Activated B cell treated with CpG ODN at 0.5 μM for 24 hours (primary cell): ENCODE data around the gene SCYGR1. TPM values are rescaled to one million over a fixed set of nuclear protein-coding genes. Genes with fewer than 3 reads are reported as not detected.

ENCODE experiments used
- ATAC-seq: fragments of 200-7000 bp; cut with Tn5 transposase; one replicate; pipeline ENCODE4 v1.10.0; 2021; ENCODE audit warnings: low read depth, mild to moderate bottlenecking, moderate library complexity
- CTCF ChIA-PET: fragments of 350-600 bp; sonication (Branson Sonifier 250); formaldehyde crosslinking; loops from one replicate; lab custom pipeline; 2021; ENCODE audit warnings: antibody characterized with exemption; lab: Charles Lee
- POLR2A ChIA-PET: fragments of 350-600 bp; sonication (Branson Sonifier 250); formaldehyde crosslinking; loops from one replicate; lab custom pipeline; 2021; ENCODE audit warnings: antibody characterized with exemption; lab: Charles Lee
- DNase-seq: peaks from one replicate; pipeline ENCODE4 v3.0.0; 2022
- H3K27ac Mint-ChIP-seq: one replicate; pipeline ENCODE4 v1.8.0; 2020; ENCODE audit warnings: mixed read lengths
- H3K27me3 Mint-ChIP-seq: one replicate; pipeline ENCODE4 v1.8.0; 2021; ENCODE audit warnings: mixed read lengths
- H3K36me3 Mint-ChIP-seq: one replicate; pipeline ENCODE4 v1.8.0; 2021; ENCODE audit warnings: low read depth, mixed read lengths
- H3K4me1 Mint-ChIP-seq: one replicate; pipeline ENCODE4 v1.8.0; 2021; ENCODE audit warnings: mixed read lengths
- H3K4me3 Mint-ChIP-seq: one replicate; pipeline ENCODE4 v1.8.0; 2020; ENCODE audit warnings: mild to moderate bottlenecking, mixed read lengths
- H3K9me3 Mint-ChIP-seq: one replicate; pipeline ENCODE4 v1.8.0; 2020; ENCODE audit warnings: mixed read lengths
- intact Hi-C: fragments of 100-400 bp; cut with micrococcal nuclease; formaldehyde crosslinking; loops from one replicate; pipeline ENCODE4 v1.15.1; 2024
- total RNA-seq: library from RNA; stranded (reverse); gene quantifications from 2 replicates; pipeline ENCODE4 v1.2.3, GENCODE V29; 2022
- TF ChIP-seq, protein P1 (sequence below): fragments of 200-600 bp; IDR thresholded peaks from one replicate; pipeline ENCODE4 v1.8.0; 2022; ENCODE audit warnings: antibody characterized with exemption, mild to moderate bottlenecking

SCYGR1 gene
- total RNA-seq, 1 donor from 2014 or later: not detected

DNA sequence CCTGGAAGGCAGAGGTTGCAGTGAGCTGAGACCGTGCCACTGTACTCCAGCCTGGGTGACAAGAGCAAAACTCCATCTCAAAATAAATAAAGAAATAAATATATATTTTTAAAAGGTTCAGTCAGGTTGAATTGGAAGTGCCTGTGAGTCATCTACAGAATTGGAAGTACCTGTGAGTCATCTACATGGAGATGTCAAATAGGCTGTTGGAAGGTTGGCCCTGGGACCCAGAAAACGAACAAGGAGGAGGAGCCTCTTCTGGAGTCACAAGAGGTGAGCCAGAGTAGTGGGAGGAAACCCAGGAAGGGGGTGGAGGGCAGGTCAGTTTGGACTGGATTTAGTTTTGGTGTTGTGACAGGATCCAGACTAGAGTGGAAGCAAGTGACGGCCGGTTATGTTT lies 15.2 kb upstream of the SCYGR1 start:
- TF ChIP-seq, protein P1, sequence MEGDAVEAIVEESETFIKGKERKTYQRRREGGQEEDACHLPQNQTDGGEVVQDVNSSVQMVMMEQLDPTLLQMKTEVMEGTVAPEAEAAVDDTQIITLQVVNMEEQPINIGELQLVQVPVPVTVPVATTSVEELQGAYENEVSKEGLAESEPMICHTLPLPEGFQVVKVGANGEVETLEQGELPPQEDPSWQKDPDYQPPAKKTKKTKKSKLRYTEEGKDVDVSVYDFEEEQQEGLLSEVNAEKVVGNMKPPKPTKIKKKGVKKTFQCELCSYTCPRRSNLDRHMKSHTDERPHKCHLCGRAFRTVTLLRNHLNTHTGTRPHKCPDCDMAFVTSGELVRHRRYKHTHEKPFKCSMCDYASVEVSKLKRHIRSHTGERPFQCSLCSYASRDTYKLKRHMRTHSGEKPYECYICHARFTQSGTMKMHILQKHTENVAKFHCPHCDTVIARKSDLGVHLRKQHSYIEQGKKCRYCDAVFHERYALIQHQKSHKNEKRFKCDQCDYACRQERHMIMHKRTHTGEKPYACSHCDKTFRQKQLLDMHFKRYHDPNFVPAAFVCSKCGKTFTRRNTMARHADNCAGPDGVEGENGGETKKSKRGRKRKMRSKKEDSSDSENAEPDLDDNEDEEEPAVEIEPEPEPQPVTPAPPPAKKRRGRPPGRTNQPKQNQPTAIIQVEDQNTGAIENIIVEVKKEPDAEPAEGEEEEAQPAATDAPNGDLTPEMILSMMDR: no peak
- intact Hi-C loops: no loop called here
- ChIA-PET CTCF (no interaction called here), POLR2A (no interaction called here)
- Mint-ChIP-seq H3K27ac (no peak overlapping the region), H3K9me3 (no peaks in the 10 kb centered on the region), H3K4me1 (peaks cover 36% of the 10 kb centered on the region), H3K4me3 (no peak overlapping the region), H3K27me3 (no peaks in the 10 kb centered on the region), H3K36me3 (no peaks in the 10 kb centered on the region)
- DNase-seq (no peak), ATAC-seq (no peak)

DNA sequence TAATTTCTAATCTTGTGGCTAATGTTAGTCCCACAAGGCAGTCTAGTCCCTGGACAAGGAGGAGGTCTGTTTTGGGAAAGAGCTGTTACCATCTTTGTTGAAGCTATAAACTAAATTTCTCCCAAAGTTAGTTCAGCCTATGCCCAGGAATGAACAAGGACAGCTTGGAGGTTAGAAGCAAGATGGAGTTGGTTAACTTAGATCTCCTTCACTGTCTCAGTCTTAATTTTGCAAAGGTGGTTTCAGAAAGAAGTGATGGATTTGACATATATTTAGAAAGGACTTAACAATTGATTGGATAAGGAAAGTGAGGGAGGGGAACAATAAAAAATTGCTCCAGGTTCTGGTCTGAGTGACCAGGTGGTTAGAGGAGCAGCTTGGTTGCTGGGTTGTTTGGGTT lies 14.6 kb upstream of the SCYGR1 start:
- CTCF ChIA-PET: no interaction called here
- intact Hi-C loops: no loop called here

DNA sequence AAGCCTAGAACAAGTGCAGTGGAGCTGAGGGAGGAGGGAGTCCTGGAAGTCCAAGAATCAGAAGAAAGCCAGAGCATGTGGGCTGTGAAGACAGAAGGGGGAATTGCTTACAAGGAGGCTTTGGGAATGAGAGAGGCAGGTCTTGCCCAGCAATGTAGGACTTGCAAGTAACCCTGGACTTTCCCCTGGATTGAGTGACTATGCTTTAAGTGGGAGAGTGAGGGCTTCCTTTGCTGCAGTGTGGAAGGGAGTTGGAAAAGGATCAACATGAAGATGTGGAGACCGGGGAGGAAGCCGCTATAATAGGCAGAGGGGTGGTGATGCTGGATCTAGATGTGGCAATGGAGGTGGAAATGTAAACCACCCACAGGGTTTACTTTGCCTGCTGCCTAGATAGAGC lies 13.8 kb upstream of the SCYGR1 start:
- CTCF ChIA-PET: no interaction called here
- Mint-ChIP-seq H3K9me3 (no peaks in the 10 kb centered on the region), H3K36me3 (no peaks in the 10 kb centered on the region), H3K4me1 (peaks cover 40% of the 10 kb centered on the region), H3K4me3 (no peak overlapping the region), H3K27me3 (no peaks in the 10 kb centered on the region), H3K27ac (no peak overlapping the region)
- DNase-seq (no peak), ATAC-seq (no peak)
- intact Hi-C loops: no loop called here
- POLR2A ChIA-PET: no interaction called here
- TF ChIP-seq, protein P1: no peak

More for the DNA sequence above, 14.6 kb upstream of the SCYGR1 start:
- Mint-ChIP-seq H3K36me3 (no peaks in the 10 kb centered on the region), H3K27ac (no peak overlapping the region), H3K4me3 (no peak overlapping the region), H3K4me1 (peaks cover 42% of the 10 kb centered on the region), H3K27me3 (no peaks in the 10 kb centered on the region), H3K9me3 (no peaks in the 10 kb centered on the region)
- POLR2A ChIA-PET: no interaction called here
- ATAC-seq: no peak
- TF ChIP-seq, protein P1: no peak
- DNase-seq: no peak

DNA sequence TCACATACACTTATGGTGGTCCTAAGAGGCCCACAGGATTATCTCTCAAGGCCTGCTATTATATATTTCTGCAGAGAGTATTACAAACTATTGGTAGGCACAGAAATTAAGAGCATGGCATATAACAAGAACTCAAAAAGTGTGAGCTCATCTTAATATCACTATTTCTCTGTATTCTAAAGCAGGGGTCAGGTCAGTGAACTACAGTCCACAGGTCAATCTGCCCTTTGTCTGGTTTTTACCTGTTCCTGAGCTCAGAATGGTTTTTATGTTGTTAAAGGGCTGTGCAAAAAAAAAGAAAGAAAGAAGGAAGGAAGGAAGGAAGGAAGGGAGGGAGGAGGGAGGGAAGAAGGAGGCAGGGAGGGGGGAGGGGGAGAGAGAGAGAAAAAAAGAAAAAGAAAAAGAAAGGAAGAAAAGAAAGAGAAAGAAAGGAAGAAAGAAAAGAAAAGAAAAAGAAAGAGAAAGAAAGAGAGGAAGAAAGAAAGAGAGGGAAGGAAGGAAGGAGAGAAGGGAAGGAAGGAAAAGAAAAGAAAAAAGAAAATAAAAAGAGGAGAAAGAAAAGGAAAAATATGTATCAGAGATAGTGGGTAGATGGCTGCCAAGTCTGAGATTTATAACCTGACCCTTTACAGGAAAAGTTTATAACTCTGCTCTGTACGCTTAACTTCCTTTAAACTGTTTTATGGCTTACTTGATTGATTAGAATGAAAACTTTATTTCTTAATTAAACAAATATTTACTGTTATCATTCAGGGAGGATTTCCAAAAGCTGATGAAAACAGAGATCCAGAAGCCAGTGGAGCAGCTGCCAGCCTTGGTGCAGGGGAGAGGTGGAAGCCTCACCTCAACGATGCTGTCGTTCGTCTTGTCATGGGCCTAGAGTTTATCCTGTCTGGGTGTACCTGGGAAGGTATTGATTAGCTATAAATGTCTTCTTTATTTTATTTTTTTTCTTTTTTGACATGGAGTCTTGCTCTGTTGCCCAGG lies 11.2 kb upstream of the SCYGR1 start:
- Mint-ChIP-seq H3K4me1 (peaks cover 28% of the 10 kb centered on the region), H3K27ac (no peak overlapping the region), H3K4me3 (no peak overlapping the region), H3K27me3 (no peaks in the 10 kb centered on the region), H3K36me3 (no peaks in the 10 kb centered on the region), H3K9me3 (no peaks in the 10 kb centered on the region)
- DNase-seq (no peak), ATAC-seq (no peak)
- ChIA-PET POLR2A (interaction anchor here (0.8 to 1.1 kb wide), 2 partner anchors 12 to 23 kb away, joined by 3 read pairs; no protein-coding TSS in a partner anchor), CTCF (no interaction called here)
- intact Hi-C loops: no loop called here
- TF ChIP-seq, protein P1: no peak

DNA sequence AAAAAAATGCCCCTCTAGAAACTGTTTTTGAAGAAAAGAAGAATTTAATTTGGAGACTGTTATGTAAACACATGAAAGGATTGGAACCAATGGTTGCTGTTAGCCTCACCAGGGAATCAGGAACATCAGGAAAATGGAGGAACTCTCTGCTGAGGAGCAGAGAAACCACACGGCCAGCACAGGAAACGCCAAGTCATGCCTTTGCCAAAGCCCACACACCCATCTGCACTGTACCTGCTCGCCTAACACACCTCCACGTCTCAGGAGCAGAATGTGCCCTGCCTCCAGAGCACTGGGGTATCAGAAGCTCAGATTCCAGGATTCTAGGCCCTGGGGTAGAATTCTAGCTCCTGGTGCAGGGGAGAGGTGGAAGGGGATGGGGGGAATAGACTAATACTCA lies 9.8 kb upstream of the SCYGR1 start:
- H3K4me1 Mint-ChIP-seq: peaks cover 34% of the 10 kb centered on the region
- POLR2A ChIA-PET: interaction anchor here (0.9 kb wide), 1 partner anchor 12 kb away, joined by 5 read pairs; no protein-coding TSS in a partner anchor
- intact Hi-C loops: no loop called here
- ATAC-seq (no peak), DNase-seq (no peak)
- no peak overlapping the region for H3K4me3 Mint-ChIP-seq
- H3K9me3 Mint-ChIP-seq: no peaks in the 10 kb centered on the region
- no peaks in the 10 kb centered on the region for H3K27me3 Mint-ChIP-seq
- no peaks in the 10 kb centered on the region for H3K36me3 Mint-ChIP-seq
- CTCF ChIA-PET: no interaction called here
- H3K27ac Mint-ChIP-seq: no peak overlapping the region
- TF ChIP-seq, protein P1: no peak
